Measurements from ENCODE around the gene KLHDC8B. TPM values are rescaled to one million over a fixed set of nuclear protein-coding genes. Genes with fewer than 3 reads are reported as not detected.

KLHDC8B gene
- total and polyA plus RNA-seq, 10 of the 15 experiments (the other 5 are each of a cell fraction or from before 2014, with no cell fraction given), result 0.31 to 1.5 (median 0.85) TPM; not detected in 1

DNA sequence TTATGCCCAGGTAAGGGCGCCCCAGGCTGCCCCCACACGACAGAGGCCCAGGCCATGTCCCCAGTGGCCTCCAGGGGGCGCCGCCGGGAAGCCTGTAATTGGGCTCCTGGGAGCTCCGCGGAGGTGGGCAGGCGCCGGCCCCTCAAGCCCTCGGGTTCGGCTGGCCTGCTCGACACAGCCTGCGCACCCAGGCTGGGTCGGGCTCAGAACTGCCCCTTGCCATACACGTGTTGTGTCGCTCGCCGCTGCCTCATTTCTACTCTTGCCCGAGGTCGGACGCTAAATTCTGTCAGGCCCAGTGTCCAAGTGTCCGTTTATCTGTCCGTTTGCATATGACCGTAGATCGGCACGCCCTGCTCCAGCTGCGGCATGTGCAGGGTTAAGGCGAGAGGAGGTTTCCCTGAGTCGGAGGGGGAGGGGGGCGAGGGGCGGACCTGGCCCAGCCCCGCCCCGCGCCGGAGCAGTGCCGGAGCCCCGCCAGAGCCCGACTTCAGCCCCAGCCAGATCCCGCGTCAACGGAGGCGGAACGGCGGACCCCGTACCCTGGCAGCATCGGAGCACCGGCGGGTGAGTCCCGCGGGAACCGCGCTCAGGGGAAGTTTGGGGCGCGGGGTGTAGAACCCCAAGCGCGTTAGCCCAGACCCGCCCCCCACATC is at the start of gene KLHDC8B (continued):
- TF ChIP-seq, protein P1, sequence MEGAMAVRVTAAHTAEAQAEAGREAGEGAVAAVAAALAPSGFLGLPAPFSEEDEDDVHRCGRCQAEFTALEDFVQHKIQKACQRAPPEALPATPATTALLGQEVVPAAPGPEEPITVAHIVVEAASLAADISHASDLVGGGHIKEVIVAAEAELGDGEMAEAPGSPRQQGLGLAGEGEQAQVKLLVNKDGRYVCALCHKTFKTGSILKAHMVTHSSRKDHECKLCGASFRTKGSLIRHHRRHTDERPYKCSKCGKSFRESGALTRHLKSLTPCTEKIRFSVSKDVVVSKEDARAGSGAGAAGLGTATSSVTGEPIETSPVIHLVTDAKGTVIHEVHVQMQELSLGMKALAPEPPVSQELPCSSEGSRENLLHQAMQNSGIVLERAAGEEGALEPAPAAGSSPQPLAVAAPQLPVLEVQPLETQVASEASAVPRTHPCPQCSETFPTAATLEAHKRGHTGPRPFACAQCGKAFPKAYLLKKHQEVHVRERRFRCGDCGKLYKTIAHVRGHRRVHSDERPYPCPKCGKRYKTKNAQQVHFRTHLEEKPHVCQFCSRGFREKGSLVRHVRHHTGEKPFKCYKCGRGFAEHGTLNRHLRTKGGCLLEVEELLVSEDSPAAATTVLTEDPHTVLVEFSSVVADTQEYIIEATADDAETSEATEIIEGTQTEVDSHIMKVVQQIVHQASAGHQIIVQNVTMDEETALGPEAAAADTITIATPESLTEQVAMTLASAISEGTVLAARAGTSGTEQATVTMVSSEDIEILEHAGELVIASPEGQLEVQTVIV (IDR thresholded peaks at IDR 0.05; ENCODE audit: borderline replicate concordance, partially characterized antibody), result no peak
- TF ChIP-seq CBX3 (IDR thresholded peaks at IDR 0.05; ENCODE audit: borderline replicate concordance, low read depth), result no peak

DNA sequence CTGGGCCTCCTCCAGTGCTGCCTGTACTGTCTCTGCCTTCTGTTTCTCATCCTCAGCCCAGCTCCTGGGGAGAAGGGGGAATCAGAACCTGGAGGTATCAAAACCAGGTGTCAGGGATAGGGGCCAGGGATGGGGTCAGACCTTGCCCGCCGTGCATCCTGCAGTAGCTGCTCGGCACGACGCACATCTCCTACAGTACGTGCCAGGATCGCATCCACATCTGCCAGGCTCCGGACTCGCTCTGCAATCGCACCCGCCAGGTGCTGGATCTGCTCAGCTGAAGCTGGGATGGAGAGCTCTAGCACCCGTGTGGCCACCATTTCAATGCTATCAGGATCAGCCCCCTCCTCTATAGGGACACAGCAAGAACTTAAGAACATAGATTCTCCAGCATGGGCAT is 49.4 kb upstream of the KLHDC8B start:
- Histone ChIP-seq H3K27ac (ENCODE audit: control insufficient read depth, insufficient read depth) (no peak overlapping the region), H2AFZ (ENCODE audit: control insufficient read depth, low read depth, low read length) (no peak overlapping the region), H3K4me2 (ENCODE audit: control insufficient read depth, insufficient read depth) (no peak overlapping the region), H3K9me3 (replicated peaks; ENCODE audit: control insufficient read depth, insufficient read depth, low read length) (no peaks in the 10 kb centered on the region), H3K9ac (ENCODE audit: control insufficient read depth, insufficient read depth, low read length) (no peak overlapping the region), H3K36me3 (ENCODE audit: control insufficient read depth in 2 of 2, insufficient read depth in 2 of 2, low read length in 1 of 2) (peaks cover 8% of the 10 kb centered on the region in 2 experiments; a peak in 3 of 4 replicates), H4K20me1 (ENCODE audit: control insufficient read depth, insufficient read depth) (no peaks in the 10 kb centered on the region), H3K4me1 (ENCODE audit: control insufficient read depth, insufficient read depth, low read length) (peaks cover 10% of the 10 kb centered on the region), H3K79me2 (ENCODE audit: control insufficient read depth, insufficient read depth, low read length) (peaks cover 15% of the 10 kb centered on the region), H3K4me3 (no peak overlapping the region), H3K27me3 (replicated peaks in 1 of 2; ENCODE audit: control insufficient read depth in 2 of 2, insufficient read depth in 2 of 2, low read length in 1 of 2) (no peaks in the 10 kb centered on the region)
- FAIRE-seq, result no peak
- POLR2A ChIA-PET, result interaction anchor here (0.7 to 2.6 kb wide), 5 partner anchors 16 to 423 kb away, joined by 3 to 15 read pairs (median 10); partner anchors contain the start of genes P4HTM, QRICH1 and WDR6
- BruUV-seq (replicated peaks), result no TSS peak
- CTCF ChIA-PET, result interaction anchor here (1.2 to 2.3 kb wide), 2 partner anchors 134 to 382 kb away, joined by 3 to 10 read pairs; no protein-coding TSS in a partner anchor
- 98% methylated on average over 12 of the region's 12 CpGs for WGBS (ENCODE audit: insufficient coverage, insufficient replicate concordance, low lambda C conversion rate, missing lambda C conversion rate)
- SMC1A ChIA-PET (ENCODE audit: uncharacterized antibody, unreplicated experiment), result interaction anchor here (2.3 kb wide), 1 partner anchor 29 kb away, joined by 14 read pairs; the partner anchor contains the start of gene QRICH1
- intact Hi-C loops (cut with micrococcal nuclease; ENCODE audit: unreplicated experiment) (no loop called here), in situ Hi-C loops (cut with MboI) (no loop called here)
- DNase-seq (ENCODE audit: low read depth, low spot score), result no peak
- RAD21 ChIA-PET (ENCODE audit: unreplicated experiment), result interaction anchor here (1.5 kb wide), 1 partner anchor 327 kb away, joined by 3 read pairs; no protein-coding TSS in a partner anchor
- ATAC-seq, result no peak
- TF ChIP-seq, protein P2, sequence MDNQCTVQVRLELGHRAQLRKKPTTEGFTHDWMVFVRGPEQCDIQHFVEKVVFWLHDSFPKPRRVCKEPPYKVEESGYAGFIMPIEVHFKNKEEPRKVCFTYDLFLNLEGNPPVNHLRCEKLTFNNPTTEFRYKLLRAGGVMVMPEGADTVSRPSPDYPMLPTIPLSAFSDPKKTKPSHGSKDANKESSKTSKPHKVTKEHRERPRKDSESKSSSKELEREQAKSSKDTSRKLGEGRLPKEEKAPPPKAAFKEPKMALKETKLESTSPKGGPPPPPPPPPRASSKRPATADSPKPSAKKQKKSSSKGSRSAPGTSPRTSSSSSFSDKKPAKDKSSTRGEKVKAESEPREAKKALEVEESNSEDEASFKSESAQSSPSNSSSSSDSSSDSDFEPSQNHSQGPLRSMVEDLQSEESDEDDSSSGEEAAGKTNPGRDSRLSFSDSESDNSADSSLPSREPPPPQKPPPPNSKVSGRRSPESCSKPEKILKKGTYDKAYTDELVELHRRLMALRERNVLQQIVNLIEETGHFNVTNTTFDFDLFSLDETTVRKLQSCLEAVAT (IDR thresholded peaks at IDR 0.05), result no peak
- TF ChIP-seq POLR2AphosphoS5 (IDR thresholded peaks at IDR 0.05; ENCODE audit: low read length) (no peak), BCLAF1 (IDR thresholded peaks at IDR 0.05) (no peak), SPI1 (IDR thresholded peaks at IDR 0.05; ENCODE audit: borderline replicate concordance, insufficient read depth, low read depth, low read length) (no peak), REST (IDR thresholded peaks at IDR 0.05; ENCODE audit: low read depth, low read length) (no peak), MTA2 (IDR thresholded peaks at IDR 0.05; ENCODE audit: low read depth) (no peak), DPF2 (IDR thresholded peaks at IDR 0.05) (no peak)

Data from GM12878 (cell line).